ENCODE results near the gene PTP4A2.
"Not testable (repeated sequence)": the region's sequence is repeated elsewhere in the genome, so short reads cannot be mapped to it uniquely, and the experiment has no call there.

Gene PTP4A2

GRCh38 chr1:31910933-31911332 is 27.2 kb downstream of the PTP4A2 start:
- no peaks in the 10 kb centered on the region for H3K36me3 ChIP-seq (ENCODE audit: control insufficient read depth, insufficient read depth, low read length)
- no peak overlapping the region for H3K4me3 ChIP-seq (ENCODE audit: low read length)
- no peaks in the 10 kb centered on the region for H3K27me3 ChIP-seq (ENCODE audit: control insufficient read depth, insufficient read depth, low read length)
- H3K9ac ChIP-seq (ENCODE audit: low read length), result no peak overlapping the region
- peaks cover 19% of the 10 kb centered on the region for H3K4me1 ChIP-seq (ENCODE audit: control insufficient read depth, insufficient read depth, low read length)
- no peaks in the 10 kb centered on the region for H3K9me3 ChIP-seq (ENCODE audit: control insufficient read depth, low read length)

GRCh38 chr1:31909691-31910090 is 28.5 kb downstream of the PTP4A2 start:
- H3K9ac ChIP-seq (ENCODE audit: low read length), result no peak overlapping the region
- H3K4me1 ChIP-seq (ENCODE audit: control insufficient read depth, insufficient read depth, low read length), result peaks cover 19% of the 10 kb centered on the region
- H3K27me3 ChIP-seq (ENCODE audit: control insufficient read depth, insufficient read depth, low read length), result no peaks in the 10 kb centered on the region
- H3K4me3 ChIP-seq (ENCODE audit: low read length), result no peak overlapping the region
- no peaks in the 10 kb centered on the region for H3K9me3 ChIP-seq (ENCODE audit: control insufficient read depth, low read length)
- H3K36me3 ChIP-seq (ENCODE audit: control insufficient read depth, insufficient read depth, low read length), result no peaks in the 10 kb centered on the region

- Histone ChIP-seq H3K9me3 (ENCODE audit: control insufficient read depth, low read length) (no peaks in the 10 kb centered on the region), H3K36me3 (ENCODE audit: control insufficient read depth, insufficient read depth, low read length) (no peaks in the 10 kb centered on the region), H3K4me1 (ENCODE audit: control insufficient read depth, insufficient read depth, low read length) (peaks cover 9% of the 10 kb centered on the region), H3K27me3 (ENCODE audit: control insufficient read depth, insufficient read depth, low read length) (no peaks in the 10 kb centered on the region), H3K9ac (ENCODE audit: low read length) (no peak overlapping the region), H3K4me3 (ENCODE audit: low read length) (no peak overlapping the region)
Observed at GRCh38 chr1:31906557-31906956, 31.6 kb downstream of the PTP4A2 start.

GRCh38 chr1:31905681-31906080 is 32.5 kb downstream of the PTP4A2 start:
- Histone ChIP-seq H3K36me3 (ENCODE audit: control insufficient read depth, insufficient read depth, low read length) (no peaks in the 10 kb centered on the region), H3K9me3 (ENCODE audit: control insufficient read depth, low read length) (no peaks in the 10 kb centered on the region), H3K9ac (ENCODE audit: low read length) (no peak overlapping the region), H3K4me3 (ENCODE audit: low read length) (no peak overlapping the region), H3K27me3 (ENCODE audit: control insufficient read depth, insufficient read depth, low read length) (no peaks in the 10 kb centered on the region), H3K4me1 (ENCODE audit: control insufficient read depth, insufficient read depth, low read length) (peaks cover under 1% of the 10 kb centered on the region)

GRCh38 chr1:31905093-31905509 is 33.1 kb downstream of the PTP4A2 start:
- Histone ChIP-seq H3K9ac (ENCODE audit: low read length) (no peak overlapping the region), H3K9me3 (ENCODE audit: control insufficient read depth, low read length) (no peaks in the 10 kb centered on the region), H3K4me3 (ENCODE audit: low read length) (no peak overlapping the region), H3K4me1 (ENCODE audit: control insufficient read depth, insufficient read depth, low read length) (no peaks in the 10 kb centered on the region), H3K27me3 (ENCODE audit: control insufficient read depth, insufficient read depth, low read length) (no peaks in the 10 kb centered on the region), H3K36me3 (ENCODE audit: control insufficient read depth, insufficient read depth, low read length) (no peaks in the 10 kb centered on the region)

- H3K27me3 ChIP-seq (ENCODE audit: control insufficient read depth, insufficient read depth, low read length), result no peaks in the 10 kb centered on the region
- H3K4me3 ChIP-seq (ENCODE audit: low read length), result no peak overlapping the region
- no peaks in the 10 kb centered on the region for H3K4me1 ChIP-seq (ENCODE audit: control insufficient read depth, insufficient read depth, low read length)
- H3K36me3 ChIP-seq (ENCODE audit: control insufficient read depth, insufficient read depth, low read length), result no peaks in the 10 kb centered on the region
- no peak overlapping the region for H3K9ac ChIP-seq (ENCODE audit: low read length)
- H3K9me3 ChIP-seq (ENCODE audit: control insufficient read depth, low read length), result no peaks in the 10 kb centered on the region
Observed at GRCh38 chr1:31904339-31905092, 33.7 kb downstream of the PTP4A2 start.

- Histone ChIP-seq H3K9ac (ENCODE audit: low read length) (no peak overlapping the region), H3K36me3 (ENCODE audit: control insufficient read depth, insufficient read depth, low read length) (no peaks in the 10 kb centered on the region), H3K9me3 (ENCODE audit: control insufficient read depth, low read length) (no peaks in the 10 kb centered on the region), H3K27me3 (ENCODE audit: control insufficient read depth, insufficient read depth, low read length) (no peaks in the 10 kb centered on the region), H3K4me3 (ENCODE audit: low read length) (no peak overlapping the region), H3K4me1 (ENCODE audit: control insufficient read depth, insufficient read depth, low read length) (no peaks in the 10 kb centered on the region)
Observed at GRCh38 chr1:31902510-31902860, 35.7 kb downstream of the PTP4A2 start.

GRCh38 chr1:31901838-31902509 is 36.2 kb downstream of the PTP4A2 start:
- H3K4me3 ChIP-seq (ENCODE audit: low read length), result no peak overlapping the region
- no peaks in the 10 kb centered on the region for H3K4me1 ChIP-seq (ENCODE audit: control insufficient read depth, insufficient read depth, low read length)
- no peak overlapping the region for H3K9ac ChIP-seq (ENCODE audit: low read length)
- H3K9me3 ChIP-seq (ENCODE audit: control insufficient read depth, low read length), result no peaks in the 10 kb centered on the region
- no peaks in the 10 kb centered on the region for H3K36me3 ChIP-seq (ENCODE audit: control insufficient read depth, insufficient read depth, low read length)
- no peaks in the 10 kb centered on the region for H3K27me3 ChIP-seq (ENCODE audit: control insufficient read depth, insufficient read depth, low read length)

GRCh38 chr1:31900790-31901189 is 37.4 kb downstream of the PTP4A2 start:
- Histone ChIP-seq H3K4me1 (ENCODE audit: control insufficient read depth, insufficient read depth, low read length) (no peaks in the 10 kb centered on the region), H3K36me3 (ENCODE audit: control insufficient read depth, insufficient read depth, low read length) (no peaks in the 10 kb centered on the region), H3K9me3 (ENCODE audit: control insufficient read depth, low read length) (no peaks in the 10 kb centered on the region), H3K9ac (ENCODE audit: low read length) (no peak overlapping the region), H3K27me3 (ENCODE audit: control insufficient read depth, insufficient read depth, low read length) (no peaks in the 10 kb centered on the region), H3K4me3 (ENCODE audit: low read length) (no peak overlapping the region)

GRCh38 chr1:31897526-31898100 is 40.6 kb downstream of the PTP4A2 start:
- H3K9ac ChIP-seq (ENCODE audit: low read length), result no peak overlapping the region
- H3K4me1 ChIP-seq (ENCODE audit: control insufficient read depth, insufficient read depth, low read length), result no peaks in the 10 kb centered on the region
- H3K27me3 ChIP-seq (ENCODE audit: control insufficient read depth, insufficient read depth, low read length), result no peaks in the 10 kb centered on the region
- no peak overlapping the region for H3K4me3 ChIP-seq (ENCODE audit: low read length)
- H3K36me3 ChIP-seq (ENCODE audit: control insufficient read depth, insufficient read depth, low read length), result no peaks in the 10 kb centered on the region
- H3K9me3 ChIP-seq (ENCODE audit: control insufficient read depth, low read length), result no peaks in the 10 kb centered on the region

- H3K27me3 ChIP-seq (ENCODE audit: control insufficient read depth, insufficient read depth, low read length); H3K9me3 ChIP-seq (ENCODE audit: control insufficient read depth, low read length); H3K9ac ChIP-seq (ENCODE audit: low read length); H3K4me1 ChIP-seq (ENCODE audit: control insufficient read depth, insufficient read depth, low read length); H3K4me3 ChIP-seq (ENCODE audit: low read length); H3K36me3 ChIP-seq (ENCODE audit: control insufficient read depth, insufficient read depth, low read length): not testable (repeated sequence)
Observed at GRCh38 chr1:31895474-31896198, 42.5 kb downstream of the PTP4A2 start.

GRCh38 chr1:31891280-31891679 is 46.9 kb downstream of the PTP4A2 start:
- H3K36me3 ChIP-seq (ENCODE audit: control insufficient read depth, insufficient read depth, low read length), result no peaks in the 10 kb centered on the region
- H3K4me3 ChIP-seq (ENCODE audit: low read length), result no peak overlapping the region
- peaks cover 8% of the 10 kb centered on the region for H3K4me1 ChIP-seq (ENCODE audit: control insufficient read depth, insufficient read depth, low read length)
- H3K9me3 ChIP-seq (ENCODE audit: control insufficient read depth, low read length), result no peaks in the 10 kb centered on the region
- no peaks in the 10 kb centered on the region for H3K27me3 ChIP-seq (ENCODE audit: control insufficient read depth, insufficient read depth, low read length)
- H3K9ac ChIP-seq (ENCODE audit: low read length), result no peak overlapping the region

All from mucosa of stomach (tissue), 1 donor.